ENCODE measurements around the gene RAPGEFL1.
A peak's percentile ranks its signal among the peaks of the same experiment; 100 is the strongest.
"Not testable (repeated sequence)": the region's sequence is repeated elsewhere in the genome, so short reads cannot be mapped to it uniquely, and the experiment has no call there.

RAPGEFL1 gene

DNA sequence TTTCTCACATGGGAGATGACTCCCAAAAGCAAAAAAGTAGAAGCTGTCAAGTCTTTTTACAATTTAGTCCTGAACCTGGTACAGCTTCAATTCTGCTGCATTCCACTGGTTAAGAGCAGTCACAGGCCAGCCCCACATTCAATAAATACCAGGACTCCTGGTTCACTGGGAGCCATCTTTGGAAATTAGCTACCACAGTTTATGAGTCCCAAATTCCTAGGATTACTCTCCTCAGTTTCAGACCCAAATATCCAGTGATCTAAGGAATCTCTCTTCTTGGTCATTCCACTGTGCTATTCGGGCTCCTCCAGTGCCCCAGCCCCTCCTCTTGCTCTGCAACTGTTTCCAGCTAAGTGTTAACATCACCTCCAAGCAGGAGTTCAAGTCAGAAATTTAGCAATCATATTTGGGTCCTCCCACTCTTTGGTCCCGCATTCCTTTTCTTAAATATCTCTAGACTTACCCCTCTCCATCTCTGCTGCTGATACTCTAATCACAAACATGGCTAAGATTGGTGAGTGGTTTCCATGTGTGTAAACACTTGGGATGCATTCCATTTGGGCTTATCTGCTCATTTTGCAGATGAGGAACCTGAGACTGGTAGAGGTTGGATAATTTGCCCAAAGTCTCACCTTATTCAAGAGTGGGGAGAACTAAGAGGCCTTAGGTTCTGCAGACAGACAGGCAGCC, 32.3 kb downstream of the RAPGEFL1 start:
- DNase-seq (ENCODE audit: low read depth), result no peak

DNA sequence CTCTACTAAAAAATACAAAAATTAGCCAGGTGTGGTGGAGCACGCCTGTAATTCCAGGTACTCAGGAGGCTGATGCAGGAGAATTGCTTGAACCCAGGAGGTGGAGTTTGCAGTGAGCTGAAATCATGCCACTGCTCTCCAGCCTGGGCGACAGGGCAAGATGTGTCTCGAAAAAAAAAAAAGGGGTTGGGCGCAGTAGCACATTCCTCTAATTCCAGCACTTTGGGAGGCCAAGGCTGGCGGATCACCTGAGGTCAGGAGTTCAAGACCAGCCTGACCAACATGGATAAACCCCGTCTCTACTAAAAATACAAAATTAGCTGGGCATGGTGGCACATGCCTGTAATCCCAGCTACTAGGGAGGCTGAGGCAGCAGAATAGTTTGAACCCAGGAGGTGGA, 36.6 kb downstream of the RAPGEFL1 start:
- not testable (repeated sequence) for DNase-seq (ENCODE audit: low read depth)

DNA sequence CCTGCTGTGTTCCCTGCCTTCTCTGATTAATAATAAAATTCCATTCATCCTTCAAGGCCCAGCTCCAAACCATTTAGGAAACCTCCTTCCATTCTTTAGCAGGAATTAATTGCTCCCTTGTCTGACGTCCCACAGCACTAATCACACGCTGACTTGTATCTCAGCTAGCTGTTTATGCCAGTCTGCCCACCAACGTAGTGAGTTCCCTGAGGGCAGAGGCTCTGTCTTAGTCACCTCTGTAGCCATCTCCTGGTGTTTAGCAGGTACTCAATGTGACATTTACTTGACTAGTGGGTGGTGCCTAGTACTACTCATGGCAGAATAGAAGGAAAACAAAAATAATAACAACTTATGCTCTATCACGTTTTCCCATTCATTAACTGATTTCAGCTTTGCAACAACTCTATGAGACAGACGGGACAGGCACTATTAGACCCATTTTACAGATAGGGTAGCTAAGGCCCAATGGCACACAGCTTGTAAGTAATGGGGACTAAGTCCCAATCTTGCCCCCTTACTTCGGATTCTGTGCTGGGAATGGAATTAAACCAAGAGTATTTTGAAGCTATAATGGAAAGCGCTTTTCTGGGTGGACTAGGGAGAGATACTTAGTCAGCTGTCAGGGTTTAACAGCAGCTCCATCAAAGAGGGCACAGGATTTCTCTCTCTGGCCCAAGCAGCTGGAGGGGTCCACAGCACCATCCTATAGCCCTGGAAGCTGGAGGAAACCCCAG, 40.9 kb downstream of the RAPGEFL1 start:
- DNase-seq (ENCODE audit: low read depth), result no peak

DNA sequence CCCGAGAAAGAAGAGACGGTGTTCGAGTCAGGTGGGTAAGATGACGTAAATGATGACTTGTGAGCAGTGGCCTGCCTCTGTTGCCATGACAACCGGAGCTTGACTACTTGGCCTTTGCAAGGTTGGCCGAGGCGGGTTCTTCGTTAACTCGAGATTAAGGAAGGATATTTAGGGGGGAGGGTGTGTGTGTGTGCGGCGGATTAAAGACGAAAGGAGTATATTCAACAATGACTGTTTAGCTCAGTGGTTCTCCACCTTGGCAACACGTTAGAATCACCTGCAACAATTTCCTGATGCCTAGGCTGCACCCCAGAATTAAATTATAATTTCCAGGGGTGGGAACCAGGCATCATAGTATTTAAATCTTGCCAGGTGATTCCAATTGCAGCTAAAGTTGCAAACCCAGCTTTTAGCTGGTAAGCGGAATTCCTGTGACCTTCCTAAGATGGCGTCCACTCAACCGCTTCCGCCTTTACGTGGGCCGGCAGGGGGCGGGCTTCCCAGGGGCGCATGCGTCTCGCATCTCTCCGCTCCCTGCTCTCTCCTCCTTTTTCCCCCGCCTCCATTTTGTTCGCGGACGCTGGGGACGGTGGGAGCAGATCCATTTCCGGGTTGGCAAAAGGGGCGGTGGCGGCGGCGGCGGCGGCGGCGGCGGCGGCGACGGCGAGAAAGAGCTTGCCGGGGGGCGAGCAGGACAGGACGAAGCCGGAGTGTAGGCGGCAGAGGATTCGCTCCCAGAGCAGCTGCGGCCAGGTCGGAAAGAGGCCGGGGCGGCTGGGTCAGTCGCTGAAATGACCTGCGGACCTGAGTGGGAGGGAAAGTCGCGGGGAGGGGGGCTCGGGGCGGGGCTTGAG, 41.7 kb downstream of the RAPGEFL1 start, which contains the start of gene WIPF2:
WIPF2 (plus strand) TSS at position 565 of the 854 bp plus-strand sequence. CDS start 37,156 bp downstream, outside the sequence.
- peak; percentile 77 for DNase-seq (ENCODE audit: low read depth)

DNA sequence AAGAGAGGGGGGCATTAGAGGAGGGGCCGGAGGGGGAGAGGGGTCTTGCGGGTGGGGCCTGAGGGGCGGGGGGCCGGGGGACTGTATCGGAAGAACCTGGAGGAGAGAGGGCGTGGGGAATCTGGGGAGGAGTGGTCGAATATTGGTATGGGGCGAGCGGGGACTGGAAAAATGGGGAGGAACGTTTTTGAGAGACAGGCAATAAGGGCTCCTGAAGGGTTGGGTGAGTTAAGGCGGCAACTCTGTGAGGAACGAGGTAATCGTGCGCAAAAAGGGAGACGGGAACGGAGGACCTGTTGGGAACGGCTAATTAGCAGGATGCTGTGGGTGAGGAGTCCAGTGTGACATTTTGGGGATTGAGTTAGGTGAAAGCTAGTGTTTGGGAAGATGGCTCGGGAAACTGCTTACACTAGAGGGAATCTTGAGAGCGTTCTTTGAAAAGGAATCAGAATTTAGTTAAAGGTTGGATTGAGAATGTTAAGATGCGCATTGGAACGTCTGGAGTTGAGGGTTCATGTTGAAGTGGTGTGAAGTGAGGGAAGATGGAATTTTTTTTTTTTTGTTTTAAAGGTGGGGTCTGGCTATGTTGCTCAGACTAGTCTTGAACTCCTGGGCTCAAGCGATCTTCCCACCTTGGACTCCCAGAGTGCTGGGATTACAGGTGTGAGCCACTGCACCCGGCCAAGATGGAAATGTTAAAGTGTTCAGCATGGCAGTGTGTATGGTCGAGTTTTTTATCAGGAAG, 42.5 kb downstream of the RAPGEFL1 start:
- peak; percentile 44 for DNase-seq (ENCODE audit: low read depth)

DNA sequence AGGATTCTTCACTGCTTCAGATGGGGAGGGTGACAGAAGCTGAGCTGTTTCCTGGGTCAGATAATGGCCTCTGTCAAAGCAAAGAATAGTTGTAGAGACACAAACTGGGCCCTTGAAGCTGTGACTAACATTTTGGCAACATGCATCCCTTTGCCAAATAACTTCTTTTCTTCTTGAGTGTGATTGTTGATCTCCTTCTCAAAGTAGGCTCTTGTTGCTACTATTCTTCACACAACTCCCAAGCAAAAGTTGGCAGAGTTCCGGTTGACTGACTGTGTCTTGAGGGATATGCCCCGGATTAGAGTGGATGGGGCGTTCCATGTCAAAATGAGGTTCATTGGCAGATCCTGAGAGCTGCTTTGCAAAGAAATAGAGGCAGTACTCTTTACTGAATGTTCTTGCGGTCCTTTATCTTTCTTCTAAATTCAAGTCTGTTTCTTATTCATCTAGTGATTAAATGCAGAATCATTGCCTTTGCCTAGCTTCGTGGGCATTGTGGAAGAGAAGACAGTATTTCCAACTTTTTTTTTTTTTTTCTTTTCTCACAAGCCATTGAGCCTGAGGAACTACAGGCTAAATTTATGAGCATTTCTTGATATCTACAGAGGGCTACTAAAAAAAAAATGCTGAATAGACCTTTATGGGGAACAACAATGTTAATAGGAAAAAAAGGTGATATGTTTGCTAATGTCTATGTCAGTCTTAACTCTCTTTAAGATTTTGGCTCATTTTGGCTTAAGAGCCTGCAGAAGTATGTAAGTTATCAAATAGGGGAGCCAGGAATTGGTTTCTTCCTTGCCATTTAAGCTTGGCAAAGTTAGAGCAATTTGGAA, 47.7 kb downstream of the RAPGEFL1 start:
- no peak for DNase-seq (ENCODE audit: low read depth)

DNA sequence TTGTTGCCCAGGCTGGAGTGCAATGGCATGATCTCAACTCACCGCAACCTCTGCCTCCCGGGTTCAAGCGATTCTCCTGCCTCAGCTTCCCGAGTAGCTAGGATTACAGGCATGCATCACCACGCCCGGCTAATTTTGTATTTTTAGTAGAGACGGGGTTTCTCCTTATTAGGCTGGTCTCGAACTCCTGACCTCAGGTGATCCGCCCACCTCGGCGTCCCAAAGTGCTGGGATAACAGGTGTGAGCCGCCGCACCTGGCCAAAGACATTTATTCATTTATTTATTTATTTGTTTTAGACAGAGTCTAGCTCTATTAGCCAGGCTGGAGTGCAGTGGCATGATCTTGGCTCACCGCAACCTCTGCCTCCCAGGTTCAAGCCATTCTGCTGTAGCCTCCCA, 51.9 kb downstream of the RAPGEFL1 start:
- not testable (repeated sequence) for DNase-seq (ENCODE audit: low read depth)

DNA sequence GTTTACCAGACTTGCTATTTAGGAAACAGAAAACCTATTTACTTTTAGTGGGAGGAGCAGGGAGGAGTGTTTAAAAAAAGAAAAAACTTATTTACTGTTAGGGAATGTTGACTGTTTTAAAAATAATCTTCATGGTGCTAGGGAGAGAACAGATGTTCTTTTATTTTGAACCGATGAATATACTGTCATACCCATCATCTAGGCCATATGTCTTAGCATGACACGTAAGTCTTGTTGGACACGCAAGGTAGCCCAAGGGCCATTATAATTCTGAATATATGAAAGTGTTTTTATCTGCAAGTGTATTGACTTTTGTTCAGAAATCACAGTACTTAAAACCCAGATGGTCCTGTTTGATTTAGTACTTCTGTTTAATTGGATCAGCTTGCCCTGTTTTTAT, 53.4 kb downstream of the RAPGEFL1 start:
- no peak for DNase-seq (ENCODE audit: low read depth)

DNA sequence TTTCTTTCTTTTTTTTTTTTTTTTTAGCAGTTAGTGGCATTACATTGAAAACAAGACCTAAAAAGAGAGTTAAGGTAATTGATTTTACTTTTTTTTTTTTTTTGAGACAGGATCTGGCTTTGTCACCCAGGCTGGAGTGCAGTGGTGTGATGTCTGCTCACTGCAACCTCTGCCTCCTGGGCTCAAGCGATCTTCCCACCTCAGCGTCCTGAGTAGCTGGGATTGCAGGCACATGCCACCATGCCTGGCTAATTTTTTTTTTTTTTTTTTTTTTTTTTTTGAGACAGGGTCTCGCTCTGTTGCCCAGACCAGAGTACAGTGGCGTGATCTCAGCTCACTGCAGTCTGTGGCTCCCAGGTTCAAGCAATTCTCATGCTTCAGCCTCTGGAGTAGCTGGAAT, 54.7 kb downstream of the RAPGEFL1 start:
- DNase-seq (ENCODE audit: low read depth), result not testable (repeated sequence)

DNA sequence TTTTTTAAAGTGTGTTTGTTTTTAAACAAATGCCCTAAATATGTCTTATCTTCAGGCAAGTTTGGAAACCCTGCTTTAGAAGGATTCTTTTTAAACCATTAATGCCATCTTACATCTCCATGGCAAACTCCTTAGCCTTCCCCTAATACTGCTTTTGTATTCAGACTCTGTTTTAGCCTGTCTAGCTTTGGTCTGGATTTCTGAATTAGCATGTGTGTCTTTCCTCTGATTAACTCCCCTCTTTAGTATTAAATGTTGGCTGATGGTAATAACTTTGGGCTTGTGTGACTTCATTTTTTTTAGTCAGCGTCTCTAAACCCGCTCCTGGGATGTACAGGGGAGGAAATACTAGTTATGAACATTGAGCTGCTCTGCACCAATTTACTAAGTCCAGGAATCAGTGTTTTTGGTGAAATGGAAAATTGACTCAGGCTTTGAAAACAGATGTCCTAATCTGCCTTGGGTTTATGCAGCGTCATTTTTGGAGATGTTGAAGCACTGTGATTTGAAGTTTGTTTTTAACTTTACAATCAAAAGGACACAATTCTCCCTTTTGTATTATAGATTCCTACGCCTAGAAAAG, 64.1 kb downstream of the RAPGEFL1 start:
- no peak for DNase-seq (ENCODE audit: low read depth)

DNA sequence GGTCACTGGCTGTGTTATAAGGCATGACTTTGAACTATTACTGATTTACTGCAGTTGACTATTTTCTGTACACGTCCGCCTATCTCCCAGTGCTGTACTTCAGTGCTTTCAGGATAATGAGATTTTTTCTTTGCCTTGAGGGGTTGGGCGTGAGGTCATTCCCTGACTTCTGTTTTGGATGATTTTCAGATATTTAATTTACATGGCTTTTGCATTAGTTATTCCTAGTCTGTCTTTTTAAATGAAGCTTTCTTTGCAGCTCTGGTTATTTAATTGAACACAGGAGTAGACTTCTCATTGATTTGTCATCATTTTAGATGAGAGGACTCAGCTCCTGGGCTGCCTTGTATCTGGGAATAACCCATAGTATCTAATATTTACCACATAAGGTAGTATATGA, 65.5 kb downstream of the RAPGEFL1 start:
- peak; percentile 28 for DNase-seq (ENCODE audit: low read depth)

DNA sequence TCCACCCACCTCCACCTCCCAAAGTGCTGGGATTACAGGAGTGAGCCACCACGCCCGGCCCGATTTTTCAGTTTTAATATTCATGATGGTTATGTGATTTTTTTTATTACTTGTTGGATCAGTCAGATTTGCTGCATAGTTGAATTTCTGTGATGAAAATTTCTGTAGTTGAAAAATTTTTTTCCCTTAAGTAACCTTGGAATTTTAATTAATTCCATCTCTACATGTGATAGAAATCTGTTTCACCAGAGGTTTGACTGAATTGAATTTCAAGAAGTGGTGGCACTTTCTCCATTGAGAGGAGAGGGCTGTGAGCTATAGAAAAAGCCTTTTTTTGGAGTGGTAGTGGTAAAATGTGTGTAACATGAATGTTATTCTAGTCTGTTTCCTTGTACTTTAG, 66.5 kb downstream of the RAPGEFL1 start:
- no peak for DNase-seq (ENCODE audit: low read depth)

DNA sequence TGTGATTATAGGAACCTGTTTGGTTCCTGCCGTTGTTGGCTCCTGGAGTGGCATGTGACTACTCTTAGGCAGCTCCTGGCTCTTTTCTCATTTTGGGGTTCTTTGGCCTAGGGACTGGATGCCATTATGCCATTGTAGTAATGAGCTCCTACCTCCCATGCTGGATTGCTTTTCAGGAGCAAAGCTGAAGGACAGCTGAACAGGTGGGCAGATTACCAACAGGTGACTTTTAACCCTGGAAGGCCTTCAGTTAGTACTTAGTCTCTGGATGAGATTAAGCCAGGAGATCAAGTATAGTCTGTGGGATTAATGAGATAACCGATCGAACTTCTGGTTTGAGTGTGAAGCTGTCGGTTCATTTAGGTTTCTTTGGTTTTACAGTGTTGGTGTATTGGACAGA, 67.0 kb downstream of the RAPGEFL1 start:
- DNase-seq (ENCODE audit: low read depth), result no peak
